Stimulated activated CD4-positive, alpha-beta T cell treated with anti-CD3 and anti-CD28 coated beads, Interleukin-2, amount 100 ng/mL, for 24 hours (primary cell): ENCODE measurements around the gene CCT4.
"Not testable (repeated sequence)": the region's sequence is repeated elsewhere in the genome, so short reads cannot be mapped to it uniquely, and the experiment has no call there.

Experiments used
- DNase-seq, 2 donors: peaks; one replicate each; pipeline ENCODE4 v3.0.0-alpha.2; 2020

CCT4 gene

DNA sequence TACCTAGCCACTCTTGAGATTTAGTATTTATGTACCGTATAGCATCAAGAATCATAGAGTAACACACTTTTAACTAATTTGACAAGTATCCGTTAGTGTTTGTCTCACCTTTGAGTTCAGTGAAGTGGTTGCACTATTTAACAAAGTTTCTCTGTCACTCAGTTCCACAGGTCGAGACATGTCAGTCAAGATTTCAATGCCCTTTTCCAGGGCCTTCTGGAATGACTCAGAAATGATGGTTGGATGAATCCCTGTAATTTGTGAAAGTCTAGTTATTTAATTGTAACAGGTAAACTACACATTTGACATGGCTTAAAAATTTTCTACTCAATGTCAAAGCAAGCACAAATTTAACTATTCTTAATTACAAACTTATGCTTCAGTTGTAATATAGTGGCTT lies 9.7 kb downstream of the CCT4 start:
- DNase-seq = no peak

DNA sequence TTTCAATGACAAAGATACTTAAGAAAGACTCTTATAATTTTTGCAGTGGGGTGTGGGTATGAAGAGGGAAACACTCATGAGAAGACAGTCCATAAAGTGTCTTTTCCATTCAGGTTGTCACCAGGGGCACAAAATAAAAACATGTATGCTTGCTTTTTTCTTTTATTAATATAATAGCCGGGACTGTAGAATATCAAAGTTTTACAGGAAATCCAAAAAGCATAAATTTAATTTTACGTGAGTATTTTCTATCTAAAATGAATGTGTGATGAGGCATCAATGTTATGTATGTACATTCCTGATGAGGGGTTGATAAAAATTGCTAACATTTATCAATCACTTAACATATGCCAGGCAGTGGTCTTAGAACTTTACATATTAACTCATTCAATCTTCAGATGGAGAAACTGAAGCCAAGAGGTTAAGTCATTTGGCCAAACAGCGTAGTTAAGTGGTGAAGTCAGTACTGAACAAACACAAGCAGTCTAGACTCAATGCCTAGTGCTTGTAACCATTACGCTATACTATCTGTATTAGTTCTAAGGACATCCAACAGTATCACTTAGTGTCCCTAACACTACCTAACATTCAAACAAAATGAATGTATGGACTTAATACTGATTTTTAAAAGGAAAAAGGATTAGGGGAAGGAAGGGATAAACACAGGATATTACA lies 10.7 kb downstream of the CCT4 start:
- DNase-seq = no peak

DNA sequence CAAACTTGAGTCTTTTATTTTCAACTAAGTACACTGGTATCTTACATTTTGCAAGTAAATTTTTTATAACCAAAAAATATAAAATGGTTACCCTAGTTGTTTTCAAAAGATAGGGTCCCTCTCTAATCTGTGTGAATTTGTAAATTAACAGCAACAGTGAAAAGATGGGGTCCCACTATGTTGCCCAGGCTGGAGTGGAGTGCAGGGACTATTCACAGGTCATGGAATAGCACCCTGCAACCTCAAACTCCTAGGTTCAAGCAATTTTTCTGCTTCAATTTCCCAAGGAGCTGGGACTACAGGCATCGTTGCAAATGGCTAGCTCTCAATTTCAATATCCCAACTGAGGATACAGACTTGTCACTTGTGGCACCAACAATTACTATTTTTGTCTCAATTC lies 12.1 kb downstream of the CCT4 start:
- DNase-seq = no peak

DNA sequence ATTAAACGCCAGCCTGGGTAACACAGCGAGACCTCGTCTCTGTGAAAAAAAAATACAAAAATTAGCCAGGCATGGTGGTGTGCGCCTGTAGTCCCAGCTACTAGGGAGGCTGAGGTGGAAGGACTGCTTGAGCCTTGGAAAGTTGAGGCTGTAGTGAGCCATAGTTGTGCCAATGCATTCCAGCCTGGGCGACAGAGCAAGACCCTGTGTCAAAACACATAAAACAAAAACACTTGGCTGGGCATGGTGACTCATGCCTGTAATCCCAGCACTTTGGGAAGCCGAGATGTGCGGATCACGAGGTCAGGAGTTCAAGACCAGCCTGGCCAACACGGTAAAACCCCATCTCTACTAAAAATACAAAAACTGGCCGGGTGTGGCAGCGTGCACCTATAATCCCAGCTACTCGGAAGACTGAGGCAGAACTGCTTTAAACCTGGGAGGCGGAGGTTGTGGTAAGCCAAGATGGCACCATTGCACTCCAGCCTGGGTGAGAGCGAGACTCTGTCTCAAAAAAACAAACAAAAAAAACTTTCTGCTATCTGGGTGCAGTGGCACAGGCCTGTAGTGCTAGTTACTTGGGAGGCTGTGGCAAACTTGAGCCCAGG lies 21.9 kb downstream of the CCT4 start:
- not testable (repeated sequence) for DNase-seq

DNA sequence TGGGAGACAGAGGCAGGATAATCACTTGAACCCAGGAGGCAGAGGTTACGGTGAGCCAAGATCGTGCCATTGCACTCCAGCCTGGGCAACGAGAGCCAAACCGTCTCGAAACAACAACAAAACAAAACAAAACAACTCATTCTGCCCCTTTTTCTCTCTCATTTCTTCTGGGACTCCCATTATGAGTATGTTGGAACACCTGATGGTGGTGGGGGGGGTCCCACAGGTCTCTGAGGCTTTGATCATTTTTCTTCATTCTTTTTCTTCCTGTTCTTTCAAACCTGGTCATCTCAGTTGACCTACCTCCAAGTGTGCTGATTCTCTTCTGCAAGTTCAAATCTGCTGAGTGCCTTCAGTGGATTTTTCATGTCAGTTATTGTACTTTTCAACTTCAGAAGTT lies 26.4 kb downstream of the CCT4 start:
- no peak for DNase-seq

DNA sequence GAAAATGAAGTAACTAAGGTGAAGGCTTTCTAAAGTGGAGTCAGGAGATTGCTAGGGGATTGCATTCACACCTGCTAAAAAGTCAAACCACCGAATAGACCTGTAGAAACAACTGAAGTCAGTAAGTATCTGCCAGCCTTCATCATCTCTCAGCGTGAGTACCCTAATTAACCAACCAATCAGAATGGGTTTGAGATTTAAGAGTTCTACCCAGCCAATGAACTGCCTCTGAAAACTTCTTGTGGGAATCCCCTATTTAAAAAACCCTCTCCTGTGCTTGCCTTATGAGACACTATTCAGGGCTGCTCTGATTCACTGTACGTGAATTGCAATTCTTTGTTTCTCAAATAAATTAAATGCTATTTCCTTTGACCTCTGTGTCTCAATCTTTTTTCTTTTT lies 31.2 kb downstream of the CCT4 start:
- DNase-seq = no peak

DNA sequence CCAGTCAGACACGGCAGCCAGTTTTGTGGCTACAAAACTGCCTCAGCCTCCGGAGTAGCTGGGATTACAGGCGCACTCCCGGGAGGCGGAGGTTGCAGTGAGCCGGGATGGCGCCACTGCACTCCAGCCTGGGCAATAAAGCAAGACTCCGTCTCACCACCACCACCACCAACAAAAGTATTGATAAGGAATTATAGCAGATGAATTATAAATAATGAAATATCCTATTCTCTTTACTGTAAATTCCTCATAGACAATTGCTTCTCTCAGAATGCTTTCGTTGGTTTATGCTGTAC lies 33.2 kb downstream of the CCT4 start:
- no peak for DNase-seq

DNA sequence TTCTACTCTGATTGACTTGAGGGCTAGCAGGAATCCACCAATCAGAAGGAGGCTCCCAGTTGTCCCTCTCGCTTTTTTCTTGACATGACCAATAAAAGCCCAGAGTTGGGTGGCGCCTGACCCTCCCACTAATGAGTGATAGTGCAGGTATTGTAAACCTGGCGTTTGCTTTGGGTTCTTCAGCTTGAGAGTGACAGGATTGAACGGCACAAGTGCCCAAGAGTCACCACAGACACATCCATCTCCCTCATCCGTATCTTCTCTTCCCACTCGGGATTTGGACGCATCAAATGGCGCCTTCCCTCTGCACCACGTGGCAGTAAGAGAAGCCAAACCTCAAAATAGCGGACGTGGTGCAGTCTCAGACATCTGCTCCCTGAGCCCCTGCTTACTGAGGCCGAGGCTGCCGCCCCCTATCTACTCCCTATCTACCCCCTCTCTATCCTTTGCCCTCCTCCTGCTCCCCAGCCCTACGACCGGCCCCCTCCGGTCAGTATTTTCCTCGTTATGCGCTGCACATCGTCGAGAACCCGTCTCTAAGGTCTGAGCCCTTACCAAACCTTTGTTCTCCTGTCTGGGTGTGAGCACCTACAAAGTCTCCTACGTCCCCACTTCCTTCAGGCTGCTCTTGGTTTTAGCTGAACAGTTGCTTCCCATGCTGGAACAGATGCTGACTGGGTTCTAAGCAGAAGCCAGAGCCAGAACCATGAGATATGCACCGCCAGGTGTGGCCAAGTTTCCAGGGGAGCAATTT lies 33.7 kb downstream of the CCT4 start:
- peak; percentile 82 to 89 for DNase-seq

DNA sequence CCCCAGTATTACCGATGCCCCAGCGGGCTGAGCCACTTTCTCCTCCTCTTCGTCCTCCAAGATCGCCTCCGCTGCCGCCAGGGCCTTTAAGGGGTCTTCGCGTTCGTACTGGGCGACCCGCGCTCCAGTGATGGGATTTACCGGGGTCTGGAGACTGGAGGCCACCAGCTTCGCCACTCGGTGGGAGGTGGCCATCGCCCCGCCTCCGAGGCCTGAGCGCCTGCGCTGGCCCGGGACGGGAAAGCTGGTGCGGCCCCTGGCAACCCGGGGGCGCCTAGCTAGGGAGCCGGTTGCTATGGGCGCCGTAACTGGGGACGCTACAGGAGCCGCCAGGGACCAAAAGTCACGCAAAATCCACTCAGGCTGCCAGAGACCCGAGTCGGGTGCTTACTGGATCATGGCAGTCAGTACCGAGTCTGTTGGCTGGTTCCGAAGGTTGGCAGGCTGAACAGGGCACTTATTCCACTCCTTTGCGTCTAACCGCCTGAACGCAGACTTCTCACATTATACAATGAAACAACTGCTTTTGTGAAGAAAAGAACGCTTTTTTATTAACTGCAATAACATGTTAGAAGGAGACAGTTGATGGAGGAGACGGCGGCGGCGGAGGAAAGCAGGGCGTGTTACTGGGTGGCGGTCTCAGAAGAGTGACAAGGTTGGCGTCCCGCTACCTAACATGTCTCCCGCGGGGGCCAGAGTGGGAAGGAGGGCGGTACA lies 34.5 kb downstream of the CCT4 start, which contains the start of gene FAM161A:
TSS of gene FAM161A (minus strand) at position 214 of the 717 bp plus-strand sequence. CDS start at position 195, 19 bp downstream.
- DNase-seq = peak; percentile 79 to 84

DNA sequence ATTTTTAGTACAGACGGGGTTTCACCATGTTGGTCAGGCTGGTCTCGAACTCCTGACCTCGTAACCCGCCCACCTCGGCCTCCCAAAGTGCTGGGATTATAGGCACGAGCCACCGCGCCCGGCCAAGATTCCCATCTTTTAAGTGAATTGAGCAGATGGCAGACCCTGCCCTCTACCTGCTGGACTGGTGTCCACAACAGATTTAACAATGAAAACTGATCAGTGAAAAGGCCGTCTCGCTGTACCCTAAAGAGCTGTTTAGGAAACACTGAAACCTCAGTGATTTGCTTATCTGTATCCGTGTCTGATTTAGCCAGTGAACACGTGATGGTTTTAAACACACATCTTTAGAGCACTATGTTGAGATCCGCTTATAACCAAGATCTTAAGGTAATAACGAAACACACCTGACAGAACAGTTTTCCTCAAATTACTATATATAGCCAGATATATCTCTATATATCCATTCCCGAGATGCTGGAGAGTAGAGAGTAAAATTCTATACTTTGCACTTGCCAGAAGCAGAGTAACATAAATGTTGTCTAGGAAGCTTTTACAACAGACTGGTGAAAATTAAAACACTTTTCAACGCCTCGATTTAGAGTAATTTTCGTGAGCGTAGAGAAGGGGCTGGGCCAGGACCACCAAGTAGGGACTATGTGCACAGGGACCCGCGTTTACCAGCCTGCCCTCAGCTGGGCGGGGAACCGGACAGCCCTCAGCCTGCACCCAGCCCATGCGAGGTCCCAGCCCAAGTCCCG lies 35.2 kb downstream of the CCT4 start:
- DNase-seq = no peak

DNA sequence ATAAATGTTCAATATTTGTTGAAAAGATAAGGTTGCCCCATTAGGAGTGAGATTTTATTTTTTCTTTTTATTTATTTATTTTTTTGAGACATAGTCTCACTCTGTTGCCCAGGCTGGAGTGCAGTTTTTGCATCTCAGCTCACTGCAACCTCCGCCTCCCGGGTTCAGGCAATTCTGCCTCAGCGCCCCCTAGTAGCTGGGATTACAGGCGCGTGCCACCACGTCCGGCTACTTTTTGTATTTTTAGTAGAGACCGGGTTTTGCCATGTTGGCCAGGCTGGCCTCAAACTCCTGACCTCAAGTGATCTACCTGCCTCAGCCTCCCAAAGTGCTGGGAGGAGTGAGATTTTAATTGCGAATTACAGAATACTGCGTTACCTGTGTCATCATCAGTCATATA lies 37.2 kb downstream of the CCT4 start:
- not testable (repeated sequence) for DNase-seq

DNA sequence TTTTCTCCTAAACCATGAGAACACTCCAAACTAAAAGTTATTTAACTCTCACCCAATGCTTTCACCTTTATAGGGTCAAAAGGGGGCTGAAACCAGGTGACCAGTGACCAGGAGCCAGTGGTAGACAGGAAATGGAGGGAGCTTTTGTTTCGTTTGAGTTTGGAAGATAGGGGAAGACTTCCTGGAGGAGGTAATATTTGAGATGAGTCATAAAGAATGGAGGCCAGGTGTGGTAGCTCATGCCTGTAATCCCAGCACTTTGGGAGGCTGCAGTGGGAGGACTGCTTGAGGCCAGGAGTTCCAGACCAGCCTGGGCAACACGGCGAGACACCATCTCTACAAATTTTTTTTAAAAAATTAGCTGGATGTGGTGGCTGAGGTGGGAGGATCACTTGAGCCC lies 43.1 kb downstream of the CCT4 start:
- DNase-seq = no peak

DNA sequence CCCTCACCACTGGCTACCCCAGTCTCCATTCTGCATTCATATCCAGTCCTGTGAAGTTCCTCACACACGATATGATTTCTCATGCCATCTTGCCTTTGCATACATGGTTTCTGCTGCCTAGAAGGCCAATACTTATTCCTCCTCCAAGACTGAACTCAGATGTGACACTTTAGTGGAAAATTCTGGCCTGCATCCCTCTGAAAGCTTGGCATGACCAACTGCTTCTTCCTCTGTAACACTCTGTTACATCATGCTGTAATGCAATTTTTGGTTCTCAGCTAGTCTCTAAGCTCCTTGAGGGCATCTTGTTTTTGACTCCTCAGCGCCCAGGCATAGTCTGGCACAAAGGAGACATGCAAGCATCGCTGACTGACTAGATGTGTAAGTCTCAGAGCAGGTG lies 47.2 kb downstream of the CCT4 start:
- DNase-seq = no peak

DNA sequence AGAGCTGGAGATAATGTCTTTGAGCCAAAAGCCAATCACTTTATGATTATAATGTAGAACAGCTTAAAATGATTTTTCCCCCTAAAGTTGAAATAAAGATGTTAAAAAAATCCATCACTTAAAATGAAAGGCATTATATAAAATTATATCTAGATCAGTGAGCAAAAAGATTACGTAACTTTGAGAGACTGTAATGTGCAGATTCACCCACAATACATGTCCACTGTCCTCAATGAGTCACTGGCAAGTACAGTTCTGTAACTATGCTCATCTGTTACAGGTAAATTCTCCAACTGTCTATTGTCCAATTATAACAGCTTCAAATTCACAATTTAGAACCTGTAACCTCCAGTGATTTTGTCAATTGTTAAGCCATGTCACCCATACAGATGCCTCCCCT lies 53.6 kb downstream of the CCT4 start:
- DNase-seq = no peak

DNA sequence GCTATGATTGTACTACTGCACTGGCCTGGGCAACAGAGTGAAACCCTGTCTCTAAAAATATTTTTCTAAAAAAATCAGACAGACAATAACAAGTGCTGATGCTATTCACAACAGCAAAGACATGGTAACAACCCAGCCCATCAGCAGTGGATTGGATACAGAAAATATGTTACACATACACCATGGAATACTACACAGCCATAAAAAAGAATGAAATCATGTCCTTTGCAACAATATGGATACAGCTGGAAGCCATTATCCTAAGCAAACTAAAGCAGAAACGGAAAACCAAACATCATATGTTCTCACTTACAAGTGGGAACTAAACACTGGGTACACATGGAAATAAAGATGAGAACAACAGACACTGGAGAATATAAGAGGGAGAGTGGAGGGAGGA lies 54.5 kb downstream of the CCT4 start:
- DNase-seq = no peak

DNA sequence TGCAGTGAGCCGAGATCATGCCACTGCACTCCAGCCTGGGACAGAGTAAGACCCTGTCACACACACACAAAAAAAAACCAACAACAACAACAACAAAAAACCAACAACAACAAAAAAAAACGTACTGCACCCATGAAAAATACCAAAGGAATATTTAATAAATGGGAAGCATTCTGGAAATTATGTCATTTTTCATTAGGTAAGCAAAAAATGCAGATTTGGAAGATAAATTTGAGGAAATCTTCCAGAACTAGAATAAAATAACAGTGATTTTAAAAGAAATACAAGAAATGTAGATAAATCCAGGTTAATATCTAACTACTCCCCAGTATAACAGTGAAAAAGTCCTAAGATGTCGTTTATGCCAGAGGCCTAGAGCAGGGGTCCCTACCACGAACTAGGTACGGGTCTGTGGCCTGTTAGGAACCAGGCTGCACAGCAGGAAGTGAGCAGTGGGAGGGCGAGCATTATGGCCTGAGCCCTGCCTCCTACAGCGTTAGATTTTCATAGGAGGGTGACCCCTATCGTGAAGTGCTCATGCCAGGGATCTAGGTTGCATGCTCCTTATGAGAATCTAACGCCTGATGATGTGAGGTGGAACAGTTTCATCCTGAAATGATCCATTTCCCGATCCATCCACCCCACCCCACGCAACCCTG lies 56.1 kb downstream of the CCT4 start:
- no peak for DNase-seq

DNA sequence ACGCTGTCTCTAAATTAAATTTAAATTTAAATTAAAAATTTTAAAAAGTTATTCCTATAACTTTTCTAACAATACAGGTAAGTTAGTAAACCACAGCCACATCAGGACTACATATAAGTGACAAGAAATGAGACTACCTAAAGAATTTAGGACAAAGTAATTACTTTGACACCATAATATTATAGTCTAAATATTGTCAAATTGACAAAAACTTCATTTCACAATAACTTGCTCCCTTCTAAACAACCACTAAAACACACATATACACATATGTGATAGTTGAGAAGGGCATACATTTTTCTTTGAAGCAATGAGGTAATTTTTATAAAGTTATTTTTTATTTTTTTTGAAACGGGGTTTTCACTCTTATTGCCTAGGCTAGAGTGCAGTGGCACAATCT lies 66.2 kb downstream of the CCT4 start:
- no peak for DNase-seq
